Endothelial cell of umbilical vein (primary cell): ENCODE data around the gene KCNE2. TPM values are rescaled to one million over a fixed set of nuclear protein-coding genes. Genes with fewer than 3 reads are reported as not detected.

Experiments used
- BruUV-seq: library from RNA; stranded (reverse); fragments of 400-500 nt; replicated peaks from 2 replicates; lab custom pipeline; 2021; lab: Mats Ljungman, UMichigan
- CTCF ChIA-PET: fragments of 300-600, 350-600 bp; sonication (Branson Sonifier 250); formaldehyde crosslinking; loops from one replicate; lab custom pipeline; 2021; ENCODE audit warnings: antibody characterized with exemption, inconsistent platforms; lab: Charles Lee
- POLR2A ChIA-PET: fragments of 300-600, 350-600 bp; sonication (Branson Sonifier 250); formaldehyde crosslinking; loops from one replicate; lab custom pipeline; 2021; ENCODE audit warnings: antibody characterized with exemption, inconsistent platforms; lab: Charles Lee
- DNase-seq: peaks from one replicate; pipeline ENCODE4 v3.0.0-alpha.2; 2011; ENCODE audit warnings: low read depth, low spot score
- FAIRE-seq: peaks from 2 replicates; lab custom pipeline; 2011; peaks lifted over from hg19 to GRCh38; lab: Jason Lieb, UNC
- H2AFZ ChIP-seq: 2 replicates; pipeline ENCODE4 v1.6.0; 2012; ENCODE audit warnings: low read depth, low read length, control low read depth, inconsistent platforms
- H3K27ac ChIP-seq: 2 replicates; pipeline ENCODE4 v1.5.1; 2011; ENCODE audit warnings: low read depth, mild to moderate bottlenecking, control low read depth, low read length, moderate library complexity; ENCODE audit not compliant: insufficient read depth
- H3K27me3 ChIP-seq, 2 experiments: 2 replicates each; pipeline versions ENCODE4 v1.6.0 to v1.6.1; 2011; ENCODE audit warnings: low read length in 2 of 2, mixed read lengths in 1 of 2; ENCODE audit not compliant: control insufficient read depth in 2 of 2, insufficient read depth in 2 of 2
- H3K36me3 ChIP-seq, 2 experiments: 2 replicates in 1 of 2; 3 replicates in 1 of 2; pipeline ENCODE4 v1.5.1; 2011; ENCODE audit warnings: low read length in 2 of 2, mild to moderate bottlenecking in 1 of 2, moderate library complexity in 1 of 2; ENCODE audit not compliant: control insufficient read depth in 2 of 2, insufficient read depth in 2 of 2; ENCODE audit errors: extremely low read depth in 1 of 2
- H3K4me1 ChIP-seq: 3 replicates; pipeline ENCODE4 v1.5.1; 2011; ENCODE audit warnings: mild to moderate bottlenecking, low read length; ENCODE audit not compliant: control insufficient read depth, insufficient read depth; ENCODE audit errors: extremely low read depth
- H3K4me2 ChIP-seq: 2 replicates; pipeline ENCODE4 v1.6.1; 2011; ENCODE audit warnings: low read length, control low read depth, mixed read lengths; ENCODE audit not compliant: insufficient read depth
- H3K4me3 ChIP-seq, 3 experiments: fragments of 200-600 bp in 1 of 3; sonication (generic), shearing (Covaris generic) in 1 of 3; replicated peaks in 1 of 3; 2 replicates each; pipeline ENCODE4 v1.5.1; 2011 to 2016; ENCODE audit warnings: control low read depth in 3 of 3, low read length in 3 of 3, mild to moderate bottlenecking in 2 of 3, inconsistent platforms in 1 of 3, low read depth in 1 of 3, moderate library complexity in 1 of 3; ENCODE audit not compliant: insufficient read depth in 1 of 3
- H3K79me2 ChIP-seq: 2 replicates; pipeline ENCODE4 v1.6.0; 2012; ENCODE audit warnings: low read length, inconsistent platforms; ENCODE audit not compliant: control insufficient read depth, insufficient read depth
- H3K9ac ChIP-seq: replicated peaks from 2 replicates; pipeline ENCODE3; 2011; ENCODE audit warnings: low read length, control low read depth; ENCODE audit not compliant: insufficient read depth; ENCODE audit errors: extremely low read depth
- H3K9me1 ChIP-seq: replicated peaks from 3 replicates; pipeline ENCODE4 v1.6.0; 2011; ENCODE audit warnings: mild to moderate bottlenecking, low read length; ENCODE audit not compliant: control insufficient read depth, insufficient read depth; ENCODE audit errors: extremely low read depth
- H3K9me3 ChIP-seq: replicated peaks from 2 replicates; pipeline ENCODE4 v1.5.1; 2012; ENCODE audit warnings: low read length, inconsistent platforms; ENCODE audit not compliant: control insufficient read depth, insufficient read depth
- H4K20me1 ChIP-seq: replicated peaks from 2 replicates; pipeline ENCODE3; 2011; ENCODE audit warnings: mild to moderate bottlenecking, low read length; ENCODE audit not compliant: control insufficient read depth, insufficient read depth; ENCODE audit errors: extremely low read depth
- CTCF ChIP-seq, 2 donors: IDR thresholded peaks; 1 replicate in 1 of 2; 2 replicates in 1 of 2; pipeline ENCODE4 v1.5.1; 2011; ENCODE audit warnings: low read length in 2 of 2, mild to moderate bottlenecking in 2 of 2, moderate library complexity in 2 of 2, control low read depth in 1 of 2, inconsistent platforms in 1 of 2, low read depth in 1 of 2; ENCODE audit not compliant: insufficient read depth in 1 of 2; ENCODE audit errors: extremely low read depth in 1 of 2
- EZH2 ChIP-seq: IDR thresholded peaks from 2 replicates; pipeline ENCODE4 v1.6.1; 2012; ENCODE audit warnings: borderline replicate concordance, low read depth, mild to moderate bottlenecking, moderate library complexity, low read length, inconsistent platforms; ENCODE audit not compliant: severe bottlenecking
- FOS ChIP-seq: IDR thresholded peaks from 2 replicates; pipeline ENCODE4 v1.6.1; 2011; ENCODE audit warnings: mild to moderate bottlenecking, low read length, moderate library complexity, borderline replicate concordance; ENCODE audit not compliant: insufficient read depth
- GATA2 ChIP-seq: IDR thresholded peaks from 2 replicates; pipeline ENCODE4 v1.7.0; 2011; ENCODE audit warnings: low read depth, mild to moderate bottlenecking, moderate library complexity, mixed read lengths, low read length; ENCODE audit not compliant: insufficient read length, insufficient read depth
- JUN ChIP-seq: IDR thresholded peaks from 2 replicates; pipeline ENCODE4 v1.6.1; 2011; ENCODE audit warnings: borderline replicate concordance, low read depth; ENCODE audit not compliant: insufficient read length, insufficient read depth
- MAX ChIP-seq: IDR thresholded peaks from 2 replicates; pipeline ENCODE4 v1.6.1; 2011; ENCODE audit not compliant: insufficient read depth, insufficient read length
- MYC ChIP-seq: IDR thresholded peaks from one replicate; pipeline ENCODE4 v1.6.1; 2011; ENCODE audit warnings: mild to moderate bottlenecking, low read depth, low read length
- POLR2A ChIP-seq: IDR thresholded peaks from 2 replicates; pipeline ENCODE4 v1.6.1; 2012; ENCODE audit warnings: low read depth, mild to moderate bottlenecking, control low read depth, low read length
- POLR2AphosphoS5 ChIP-seq: IDR thresholded peaks from 2 replicates; pipeline ENCODE4 v1.6.1; 2012; ENCODE audit warnings: low read depth, mild to moderate bottlenecking, control low read depth, low read length, moderate library complexity; ENCODE audit not compliant: insufficient read depth
- dilution Hi-C: fragments of 300-500 bp; cut with MboI; formaldehyde crosslinking; loops from one replicate; pipeline ENCODE4 v1.15.0; 2019; ENCODE audit warnings: low sequenced_read_pairs; ENCODE audit not compliant: extremely low pct_ligation_motif_present
- intact Hi-C: fragments of 100-400 bp; cut with micrococcal nuclease; formaldehyde crosslinking; loops from one replicate; pipeline ENCODE4 v1.10.0; 2022
- polyA plus RNA-seq, 4 experiments: library from polyadenylated mRNA; depleted of rRNA in 3 of 4; stranded (reverse) in 3 of 4; unstranded in 1 of 4; fragments of >200 nt; gene quantifications; 2 replicates each; pipeline versions ENCODE4 v1.2.1 to v1.2.3, GENCODE V29; 2011 to 2012; ENCODE audit warnings: missing spikeins in 1 of 4
- total RNA-seq: library from RNA; stranded (reverse); gene quantifications from 2 replicates; pipeline ENCODE4 v1.2.3, GENCODE V29; 2021

The KCNE2 gene
- total and polyA plus RNA-seq, 2 donors (not counting 3 experiments of a cell fraction or from before 2014, with no cell fraction given): not detected

GRCh38 chr21:34369741-34370140 is 5.9 kb downstream of the KCNE2 start:
- no peak overlapping the region for H3K4me2 ChIP-seq
- H4K20me1 ChIP-seq: no peaks in the 10 kb centered on the region
- DNase-seq: no peak
- peaks cover 12% of the 10 kb centered on the region in 2 experiments for H3K27me3 ChIP-seq
- H3K9ac ChIP-seq: no peak overlapping the region
- no peaks in the 10 kb centered on the region for H3K9me3 ChIP-seq
- H3K9me1 ChIP-seq: no peaks in the 10 kb centered on the region
- H3K36me3 ChIP-seq: no peaks in the 10 kb centered on the region
- BruUV-seq: no TSS peak
- dilution Hi-C loops (no loop called here), intact Hi-C loops (no loop called here)
- no peak overlapping the region for H3K4me3 ChIP-seq
- no peaks in the 10 kb centered on the region for H3K4me1 ChIP-seq
- CTCF ChIA-PET: interaction anchor here (2.9 kb wide), 1 partner anchor 446 kb away, joined by 26 read pairs; no protein-coding TSS in a partner anchor
- H2AFZ ChIP-seq: no peak overlapping the region
- H3K27ac ChIP-seq: no peak overlapping the region
- no peaks in the 10 kb centered on the region for H3K79me2 ChIP-seq
- no peak for FAIRE-seq
- TF ChIP-seq CTCF (IDR thresholded peaks at IDR 0.05; ENCODE audit: extremely low read depth in 1 of 2, insufficient read depth in 1 of 2, low read depth in 1 of 2, low read length in 2 of 2) (no peak), POLR2AphosphoS5 (no peak), GATA2 (no peak), FOS (no peak), EZH2 (no peak), POLR2A (no peak), MYC (no peak), MAX (no peak), JUN (no peak)
- POLR2A ChIA-PET: no interaction called here
